ENCODE results near the gene CEPT1.
A peak's percentile ranks its signal among the peaks of the same experiment; 100 is the strongest.

The CEPT1 gene

DNA sequence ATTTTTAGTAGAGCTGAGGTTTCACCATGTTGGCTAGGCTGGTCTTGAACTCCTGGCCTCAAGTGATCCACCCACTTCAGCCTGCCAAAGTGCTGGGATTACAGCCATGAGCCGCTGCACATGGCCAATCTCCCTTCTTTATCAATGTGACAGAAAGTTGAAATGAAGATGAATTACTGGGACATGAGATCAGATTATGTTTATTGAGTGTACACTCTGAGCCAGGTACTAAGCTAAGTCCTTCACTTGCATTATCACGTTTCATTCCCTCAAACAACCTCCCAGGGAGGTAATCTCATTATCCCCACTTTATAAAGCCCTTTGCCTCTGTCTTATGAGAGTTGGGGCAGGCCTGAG is 81.2 kb downstream of the CEPT1 start:
- TF ChIP-seq CTCF (IDR thresholded peaks at IDR 0.05; ENCODE audit: insufficient read depth, low read depth, low read length, missing control alignments): no peak
- no peak overlapping the region for H3K4me3 ChIP-seq (ENCODE audit: low read length)

DNA sequence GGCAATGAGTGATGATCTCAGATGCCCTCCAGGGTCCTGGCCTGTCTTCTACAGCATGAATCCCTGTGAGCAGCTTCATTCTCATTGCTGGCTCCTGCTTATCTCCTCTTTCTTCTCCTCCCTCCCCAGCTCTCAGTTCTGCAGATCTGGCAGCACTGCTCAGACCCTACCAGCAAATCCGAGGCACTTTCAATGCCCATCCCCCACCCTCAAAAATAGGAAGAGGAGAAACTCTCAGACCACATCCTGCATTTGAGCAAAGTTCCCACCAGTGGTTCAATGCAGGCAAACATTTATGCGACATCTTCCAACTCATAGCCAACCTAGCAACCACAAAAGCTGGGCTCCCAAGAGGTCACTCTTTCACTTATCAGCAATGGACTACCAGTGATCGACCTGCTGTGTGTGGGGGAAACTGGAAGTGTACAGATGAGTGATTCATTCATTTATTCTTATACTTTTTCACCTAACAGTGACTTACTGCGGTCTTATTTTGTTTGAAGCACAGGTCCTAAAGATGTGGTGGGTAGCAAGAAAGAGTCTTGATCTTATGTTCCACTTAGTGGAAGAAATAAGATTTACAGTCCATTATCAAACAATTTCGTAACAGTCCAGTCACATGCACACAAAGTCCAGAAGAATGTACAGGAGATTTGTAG is 81.7 kb downstream of the CEPT1 start:
- no peak overlapping the region for H3K4me3 ChIP-seq (ENCODE audit: low read length)
- DNase-seq (ENCODE audit: low read depth): peak; percentile 24
- no peak for TF ChIP-seq CTCF (IDR thresholded peaks at IDR 0.05; ENCODE audit: insufficient read depth, low read depth, low read length, missing control alignments)

More for the DNA sequence above, 81.2 kb downstream of the CEPT1 start:
- DNase-seq (ENCODE audit: low read depth): no peak

DNA sequence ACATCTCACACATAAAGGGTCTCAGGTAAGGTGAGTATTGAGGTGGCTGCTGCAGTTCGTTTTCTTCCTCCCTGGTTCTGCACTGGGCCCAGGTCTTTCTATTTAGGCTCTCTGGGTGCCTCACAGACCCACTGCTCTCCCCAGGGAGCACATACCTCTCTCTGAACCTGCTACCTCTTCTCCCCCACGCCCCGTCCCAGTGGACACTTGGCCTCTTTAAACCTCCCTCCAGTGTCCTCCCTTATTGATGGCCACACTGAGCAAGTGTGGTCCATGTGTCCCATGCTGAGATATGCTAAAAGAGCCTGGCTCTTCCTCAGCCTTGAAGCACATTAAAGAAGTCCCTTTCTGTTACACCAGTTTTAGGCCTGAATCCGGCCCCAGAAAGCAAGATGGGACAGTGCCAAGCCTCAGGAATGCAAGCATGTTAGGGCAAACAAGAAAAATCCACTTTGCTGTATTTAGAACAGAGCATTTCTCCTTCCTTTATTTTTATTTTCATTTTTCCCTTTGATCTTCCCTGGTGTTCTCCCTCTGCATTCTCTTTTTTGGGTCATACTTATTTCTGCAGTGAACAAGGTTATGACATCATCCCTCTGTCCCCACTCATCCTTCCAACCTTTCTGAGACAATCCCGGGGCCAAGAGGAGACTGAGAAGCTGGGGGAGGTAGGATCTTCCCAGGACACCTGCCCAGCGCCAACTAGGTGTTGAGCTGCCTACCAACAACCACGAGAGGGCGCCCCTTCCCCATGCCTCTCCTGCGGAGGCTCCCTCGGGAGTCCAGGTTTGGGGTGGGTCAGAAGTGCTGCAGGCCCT is 82.5 kb downstream of the CEPT1 start:
- TF ChIP-seq CTCF (IDR thresholded peaks at IDR 0.05; ENCODE audit: insufficient read depth, low read depth, low read length, missing control alignments): peak; percentile 98
- no peak overlapping the region for H3K4me3 ChIP-seq (ENCODE audit: low read length)
- DNase-seq (ENCODE audit: low read depth): peak; percentile 81

- no peak for TF ChIP-seq CTCF (IDR thresholded peaks at IDR 0.05; ENCODE audit: insufficient read depth, low read depth, low read length, missing control alignments)
- DNase-seq (ENCODE audit: low read depth): no peak
- no peak overlapping the region for H3K4me3 ChIP-seq (ENCODE audit: low read length)
Measured at GRCh38 chr1:111223126-111223685, 83.2 kb downstream of the CEPT1 start.

- TF ChIP-seq CTCF (IDR thresholded peaks at IDR 0.05; ENCODE audit: insufficient read depth, low read depth, low read length, missing control alignments): no peak
- no peak overlapping the region for H3K4me3 ChIP-seq (ENCODE audit: low read length)
- no peak for DNase-seq (ENCODE audit: low read depth)
Measured at GRCh38 chr1:111225091-111225490, 85.1 kb downstream of the CEPT1 start.

GRCh38 chr1:111225717-111226400 is 85.8 kb downstream of the CEPT1 start:
- no peak for DNase-seq (ENCODE audit: low read depth)
- H3K4me3 ChIP-seq (ENCODE audit: low read length): no peak overlapping the region

More at GRCh38 chr1:111225717-111226400, 85.8 kb downstream of the CEPT1 start:
- TF ChIP-seq CTCF (IDR thresholded peaks at IDR 0.05; ENCODE audit: insufficient read depth, low read depth, low read length, missing control alignments): no peak
